IPS-NIHi7 (cell line): ENCODE data around the gene IL22RA2.

ENCODE experiments used
- DNase-seq: peaks from one replicate; pipeline ENCODE4 v3.0.0; 2012; ENCODE audit warnings: mixed read lengths; ENCODE audit errors: extremely low spot score

IL22RA2 gene

DNA sequence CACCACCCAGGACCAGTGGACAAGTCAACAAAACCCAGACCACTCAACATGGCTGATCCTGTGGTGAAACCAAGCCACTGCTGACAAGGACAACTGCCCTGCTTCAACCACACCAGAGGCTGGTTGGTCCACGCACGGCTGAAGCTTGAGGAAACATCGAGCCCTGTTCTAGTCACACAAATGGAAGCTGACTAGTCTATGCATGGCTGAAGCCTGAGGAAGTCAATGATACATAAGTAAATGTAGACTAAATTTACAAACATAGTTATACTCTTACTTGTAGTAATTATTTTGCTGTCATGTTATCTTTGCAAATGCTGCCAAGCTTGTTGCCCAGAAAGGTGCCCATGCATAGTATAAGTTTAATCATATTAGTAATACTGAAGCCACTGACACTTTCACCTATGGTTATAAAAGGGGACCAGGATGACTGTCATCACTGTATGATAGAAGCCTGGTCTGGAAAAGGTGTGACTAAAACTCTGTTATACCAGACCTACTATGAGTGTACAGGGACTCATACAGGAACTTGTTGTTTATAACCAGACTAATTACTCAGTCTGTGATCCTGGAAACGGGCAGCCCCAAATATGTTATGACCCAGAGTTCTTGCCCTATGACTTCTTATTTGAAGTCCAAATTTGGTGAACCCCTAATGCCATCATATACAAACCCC is 5.6 kb downstream of the IL22RA2 start:
- DNase-seq, result no peak

DNA sequence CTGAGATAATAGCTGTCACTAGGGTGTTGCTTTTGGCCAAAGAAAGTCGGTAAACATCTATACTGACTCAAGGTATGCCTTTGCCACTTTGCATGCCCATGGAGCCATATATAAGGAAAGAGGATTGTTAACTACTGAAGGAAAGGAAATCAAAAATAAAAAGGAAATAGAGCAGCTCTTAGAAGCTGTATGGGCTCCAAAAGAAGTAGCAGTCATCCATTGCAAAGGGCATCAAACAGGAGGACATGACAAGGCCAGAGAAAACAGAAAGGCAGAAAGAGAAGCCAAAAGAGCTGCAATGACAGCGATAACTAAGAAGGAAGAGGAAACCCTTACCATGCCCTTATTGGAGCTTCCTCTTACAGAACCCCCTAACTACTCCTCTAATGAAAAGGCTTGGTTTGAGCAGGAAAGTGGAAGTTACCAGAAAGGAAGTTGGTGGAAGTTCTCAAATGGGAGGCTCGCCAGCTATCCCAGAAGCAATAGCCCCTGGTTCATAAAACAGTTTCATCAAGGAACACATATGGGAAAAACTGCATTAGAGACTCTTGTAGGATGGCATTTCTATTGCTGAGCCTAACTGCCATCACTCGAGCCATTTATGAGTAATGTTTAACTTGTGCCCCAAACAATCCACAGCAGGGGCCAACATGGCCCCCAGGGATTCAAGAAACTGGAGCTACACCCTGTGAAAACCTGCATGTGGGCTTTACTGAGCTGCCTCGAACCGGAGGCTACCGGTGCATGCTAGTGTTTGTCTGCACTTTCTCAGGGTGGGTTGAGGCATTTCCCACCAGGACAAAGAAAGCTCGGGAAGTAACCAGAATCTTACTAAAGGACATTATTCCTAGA is 7.0 kb downstream of the IL22RA2 start:
- no peak for DNase-seq

DNA sequence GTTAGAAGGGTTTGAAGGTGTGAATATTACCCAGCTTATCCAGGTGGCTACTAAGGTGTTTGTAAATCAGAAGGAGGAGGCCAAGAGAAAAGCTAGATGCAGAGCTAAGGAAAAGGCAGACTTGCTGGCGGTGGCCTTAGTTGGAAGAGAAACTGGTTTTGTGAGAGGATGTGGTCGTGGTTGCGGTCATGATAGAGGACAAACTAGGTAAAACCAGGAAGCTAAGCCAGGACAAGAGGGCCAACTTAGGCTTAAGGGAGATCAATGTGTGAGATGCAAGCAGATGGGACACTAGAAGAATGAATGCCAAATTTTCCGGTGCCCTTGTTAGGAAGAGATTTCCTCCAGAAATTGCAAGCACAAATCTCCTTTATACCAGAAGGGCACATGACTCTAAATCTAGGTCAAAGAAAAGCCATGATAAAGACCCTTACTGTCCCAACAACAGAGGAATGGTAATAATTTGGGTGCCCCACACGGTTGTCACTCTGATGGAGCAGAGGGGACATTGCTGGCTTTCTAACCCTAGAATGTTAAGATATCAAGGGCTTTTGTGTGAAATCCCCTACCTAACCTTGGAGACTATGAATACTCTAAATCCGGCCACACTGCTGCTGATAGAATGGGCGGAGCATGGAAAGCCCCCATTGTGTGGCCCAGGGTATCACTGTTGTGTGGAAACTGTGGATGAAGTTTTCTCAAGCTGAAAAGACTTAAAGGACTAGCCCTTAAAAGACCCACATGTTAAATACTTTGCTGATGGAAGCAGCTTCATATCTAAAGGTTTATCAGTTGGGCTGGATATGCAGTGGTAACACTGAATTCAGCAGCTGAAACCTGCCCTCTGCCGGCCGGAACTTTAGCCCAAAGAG is 7.8 kb downstream of the IL22RA2 start:
- no peak for DNase-seq

DNA sequence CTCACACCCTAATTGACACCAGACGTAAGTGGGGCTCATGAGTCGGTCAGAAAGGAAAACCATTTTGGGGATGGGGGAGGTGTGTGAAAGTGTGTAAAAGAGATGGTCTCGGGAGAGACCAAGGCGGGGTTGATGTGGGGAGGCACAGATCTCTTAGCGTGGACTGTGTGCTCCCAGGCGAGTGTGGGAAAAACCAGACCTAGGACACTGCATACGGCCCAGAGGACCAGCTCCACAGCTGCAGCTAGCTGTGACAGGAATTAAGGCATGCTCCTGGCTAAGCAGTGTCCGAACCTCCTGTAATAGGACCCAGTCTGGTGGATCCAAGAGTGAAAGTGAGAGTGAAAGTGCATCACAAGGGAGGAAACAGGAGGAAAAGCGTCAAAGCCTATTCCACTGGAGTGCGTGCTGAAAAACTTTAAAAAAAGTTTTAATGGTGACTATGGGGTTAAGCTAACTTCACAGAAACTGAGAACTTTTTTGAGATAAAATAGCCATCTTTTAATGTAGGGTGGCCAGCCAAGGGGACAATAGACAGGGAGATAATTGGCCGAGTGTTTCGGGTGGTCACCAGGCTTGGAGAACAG is 9.6 kb downstream of the IL22RA2 start:
- DNase-seq, result no peak

DNA sequence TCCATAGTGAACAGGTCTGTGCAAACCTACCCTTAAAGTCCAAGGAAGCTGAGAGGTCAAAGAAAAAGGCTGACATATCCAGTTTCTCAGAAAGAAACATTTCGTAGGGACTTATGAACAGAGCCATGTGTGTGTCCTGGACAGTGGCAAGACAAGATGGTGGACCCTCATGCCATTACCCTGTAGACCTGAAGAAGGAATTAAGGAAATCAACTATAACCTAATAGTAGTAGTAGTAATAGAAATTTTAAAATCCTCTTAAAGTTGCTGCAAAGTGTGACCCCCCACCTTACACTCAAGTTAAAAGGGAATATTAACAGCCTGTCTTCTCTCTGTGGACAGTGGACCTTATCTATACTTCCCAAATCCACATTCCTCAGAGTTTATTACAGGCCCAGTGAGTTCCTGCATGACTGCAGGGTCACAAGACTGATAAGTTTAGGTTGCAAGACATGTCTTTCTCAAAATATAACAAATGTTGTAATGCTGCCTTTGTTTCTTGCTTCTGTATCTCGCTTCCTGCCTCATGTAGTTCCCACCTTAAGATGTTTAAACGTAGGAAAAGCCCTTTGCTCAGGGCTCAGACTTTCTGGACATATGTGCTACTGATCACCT is 10.6 kb downstream of the IL22RA2 start:
- no peak for DNase-seq

DNA sequence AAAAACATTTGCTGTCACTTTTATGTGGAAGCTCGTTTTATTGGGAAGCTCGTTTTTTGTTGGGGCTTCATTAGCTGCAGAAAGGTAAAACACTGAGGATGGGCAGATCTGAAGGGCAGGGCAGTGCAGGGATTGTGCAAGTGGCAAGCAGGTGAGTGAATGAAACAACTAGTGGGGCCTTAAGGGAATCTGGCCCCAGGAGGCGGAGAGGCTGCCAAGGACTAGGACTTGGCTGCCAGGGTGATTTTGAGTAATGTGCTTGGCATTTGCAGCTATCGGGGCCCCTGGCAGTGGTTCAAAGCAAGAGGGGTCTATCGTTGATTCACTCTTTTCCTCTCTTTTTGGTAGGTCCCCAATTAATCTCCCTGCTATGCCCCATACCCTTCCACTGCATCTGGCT is 11.5 kb downstream of the IL22RA2 start:
- no peak for DNase-seq

DNA sequence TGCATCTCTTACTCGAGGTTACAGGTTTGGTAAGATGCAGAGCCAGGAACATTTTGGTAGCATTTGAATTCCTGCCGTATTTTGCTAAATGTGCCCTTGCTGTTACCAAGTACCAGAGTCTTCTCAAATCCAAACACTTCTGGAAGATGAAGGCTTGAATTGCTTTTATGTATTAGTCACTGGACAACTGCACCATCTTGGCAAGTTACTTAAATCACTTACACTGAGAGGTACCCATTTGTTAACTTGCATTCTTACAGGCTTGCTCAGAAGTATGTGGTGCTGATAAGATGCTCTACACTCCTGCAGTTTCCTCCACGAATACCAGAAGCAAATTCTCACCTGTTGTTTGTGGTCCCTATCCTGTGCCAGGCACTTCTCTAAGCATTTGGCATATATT is 12.7 kb downstream of the IL22RA2 start:
- DNase-seq, result no peak

DNA sequence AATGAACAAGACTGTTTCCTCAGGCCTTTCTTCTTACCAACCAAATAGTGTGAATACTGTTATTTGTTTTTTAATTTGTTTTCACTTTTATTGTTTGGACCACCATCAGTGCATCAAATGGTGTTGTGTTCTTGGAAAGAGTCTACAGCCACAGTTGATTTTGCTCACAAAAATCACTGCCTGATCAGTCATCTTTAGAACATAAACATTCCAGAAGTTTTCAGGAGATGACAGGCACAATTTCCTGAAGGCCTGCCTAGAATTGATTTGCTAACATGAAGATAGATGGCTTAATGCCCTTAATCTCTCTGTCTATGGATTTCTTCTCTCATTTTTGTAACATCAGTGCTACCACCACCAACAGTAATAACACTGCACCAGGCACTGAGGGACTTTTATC is 13.5 kb downstream of the IL22RA2 start:
- DNase-seq, result no peak

DNA sequence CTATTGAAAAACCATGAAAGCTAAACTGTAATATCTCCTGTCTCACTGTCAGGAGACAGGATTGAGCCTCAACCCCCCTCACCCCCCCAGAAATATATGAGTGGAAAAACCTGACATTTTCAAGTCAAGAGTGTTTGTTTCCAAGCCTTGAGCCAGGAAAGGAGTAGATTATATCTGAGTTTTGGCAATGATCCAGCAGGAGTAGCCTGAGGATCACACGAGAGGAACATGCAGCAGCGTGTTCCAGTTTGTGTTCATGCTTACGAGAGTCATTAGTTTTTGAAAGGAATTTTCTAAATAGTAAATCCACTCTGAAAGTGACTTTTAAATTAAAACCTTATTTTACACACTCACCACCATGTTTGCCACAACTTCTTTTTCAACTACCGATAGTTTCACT is 15.8 kb downstream of the IL22RA2 start:
- no peak for DNase-seq

DNA sequence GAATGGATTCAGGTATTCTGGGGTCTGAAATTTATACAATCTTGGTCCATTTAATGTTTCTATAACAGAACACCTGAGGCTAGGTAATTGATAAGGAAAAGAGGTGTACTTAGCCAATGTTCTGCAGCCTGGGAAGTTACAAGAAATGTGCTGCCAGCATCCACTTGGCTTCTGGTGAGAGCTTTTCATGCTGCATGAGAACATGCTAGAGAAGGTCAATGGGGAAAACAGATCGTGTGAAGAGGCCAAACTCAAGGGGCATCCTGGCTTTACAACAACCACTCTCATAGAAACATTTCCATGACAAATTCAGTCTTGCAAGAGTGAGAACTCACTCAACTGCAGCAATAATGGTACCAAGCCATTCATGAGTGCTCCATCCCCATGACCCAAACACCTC is 16.8 kb downstream of the IL22RA2 start:
- DNase-seq, result no peak

DNA sequence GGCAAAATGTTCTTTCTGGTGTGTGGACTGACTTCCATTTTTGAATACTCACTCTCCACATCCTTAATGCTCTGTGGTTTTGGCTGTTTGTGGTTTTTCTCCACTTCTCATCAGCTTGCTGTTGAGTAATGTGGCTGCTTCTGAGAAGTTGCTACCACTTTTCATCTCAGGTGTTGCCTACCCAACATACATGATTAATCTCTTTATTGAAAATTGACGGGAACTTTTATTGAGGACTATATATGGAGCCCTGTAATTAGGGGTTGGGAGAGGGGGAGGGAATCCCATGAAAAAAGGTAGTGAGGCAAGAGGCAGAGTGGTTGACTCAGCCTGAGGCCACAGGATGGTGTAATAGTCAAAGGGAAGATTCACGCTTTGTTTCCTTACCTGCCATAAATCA is 17.6 kb downstream of the IL22RA2 start:
- DNase-seq, result no peak

DNA sequence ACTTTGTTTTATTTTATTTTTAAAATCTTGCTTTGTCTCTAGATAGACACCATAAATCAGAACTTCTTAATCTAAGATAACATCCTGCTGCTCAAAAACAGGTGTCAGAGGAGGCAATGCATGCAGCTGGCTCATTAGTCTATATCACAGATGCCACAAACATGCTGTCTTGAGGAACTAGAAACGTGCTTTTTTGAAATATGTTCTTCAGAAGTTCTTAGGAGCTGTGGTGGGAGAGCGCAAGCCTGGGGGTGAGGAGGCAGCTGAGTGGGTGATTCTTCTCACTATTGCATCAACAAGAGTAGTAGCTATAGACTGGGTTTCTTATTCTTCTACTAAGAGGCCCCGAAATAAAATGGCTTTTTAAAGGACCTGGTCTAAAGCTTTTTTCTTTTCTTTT is 23.4 kb downstream of the IL22RA2 start:
- no peak for DNase-seq

DNA sequence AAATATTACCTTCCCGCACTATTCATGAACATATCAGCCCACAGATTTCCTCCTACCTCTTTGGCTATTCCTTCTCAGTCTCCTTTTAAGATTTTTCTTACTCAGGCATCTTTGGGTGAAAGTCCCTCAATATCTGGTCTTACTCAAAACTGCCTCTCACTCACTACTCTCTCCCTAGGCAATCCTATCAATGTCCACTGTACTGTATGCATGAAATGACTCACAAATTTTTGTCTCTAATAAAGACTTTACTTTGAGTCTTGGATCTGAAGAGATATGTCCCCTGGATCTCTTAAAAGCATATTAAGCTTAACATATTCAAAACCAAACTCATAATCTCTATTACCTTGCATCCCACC is 24.4 kb downstream of the IL22RA2 start:
- DNase-seq, result no peak

DNA sequence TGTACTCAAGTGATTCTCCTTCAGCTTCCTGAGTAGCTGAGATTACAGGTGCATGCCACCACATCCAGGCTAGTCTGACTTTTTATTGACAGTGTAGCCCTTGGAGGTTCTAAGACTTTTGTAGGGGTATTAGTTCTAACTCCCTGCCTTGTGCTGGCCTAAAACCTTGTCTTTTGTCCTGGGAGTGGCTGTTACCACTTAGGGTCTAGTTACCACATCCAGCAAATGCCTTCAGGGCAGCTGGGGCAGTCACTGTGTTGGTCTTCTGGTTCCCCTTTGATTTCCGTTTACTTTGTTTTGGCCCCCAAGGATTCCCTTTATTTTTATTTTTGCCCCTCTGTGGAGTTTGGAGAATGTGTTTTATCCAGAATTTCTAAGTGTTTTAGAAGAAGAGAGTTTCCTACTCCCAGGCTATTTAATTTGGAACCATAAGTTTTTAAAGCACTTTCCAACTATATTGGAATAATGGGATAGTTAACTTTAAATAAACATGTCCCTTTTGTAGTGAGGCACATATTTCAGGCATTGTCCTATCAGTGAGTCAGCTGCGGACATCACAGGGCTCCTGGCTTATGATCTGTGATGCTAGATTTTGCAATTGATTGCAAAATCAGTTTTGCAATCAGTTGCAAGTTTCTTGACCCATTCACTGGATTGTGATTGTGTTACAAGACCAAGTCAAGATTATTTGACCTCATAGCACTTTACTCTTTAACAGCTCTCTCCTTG is 25.0 kb downstream of the IL22RA2 start:
- DNase-seq, result no peak

DNA sequence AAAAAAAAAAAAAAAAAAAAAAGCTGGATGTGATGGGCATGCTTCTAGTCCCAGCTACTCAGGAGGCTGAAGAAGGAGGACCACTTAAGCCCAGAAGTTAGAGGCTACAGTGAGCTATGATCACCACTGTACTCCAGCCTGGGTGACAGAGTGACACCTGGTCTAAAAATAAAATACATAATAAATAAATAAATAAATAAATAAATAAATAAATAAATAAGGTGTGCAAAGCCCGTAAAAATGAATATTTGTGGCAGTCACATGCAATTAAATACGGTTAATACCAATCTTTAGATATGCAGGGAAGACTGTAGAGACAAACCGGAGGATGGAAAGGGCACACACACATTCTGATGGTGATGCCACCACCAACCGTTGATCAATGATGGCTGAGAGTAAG is 26.2 kb downstream of the IL22RA2 start:
- DNase-seq, result no peak

DNA sequence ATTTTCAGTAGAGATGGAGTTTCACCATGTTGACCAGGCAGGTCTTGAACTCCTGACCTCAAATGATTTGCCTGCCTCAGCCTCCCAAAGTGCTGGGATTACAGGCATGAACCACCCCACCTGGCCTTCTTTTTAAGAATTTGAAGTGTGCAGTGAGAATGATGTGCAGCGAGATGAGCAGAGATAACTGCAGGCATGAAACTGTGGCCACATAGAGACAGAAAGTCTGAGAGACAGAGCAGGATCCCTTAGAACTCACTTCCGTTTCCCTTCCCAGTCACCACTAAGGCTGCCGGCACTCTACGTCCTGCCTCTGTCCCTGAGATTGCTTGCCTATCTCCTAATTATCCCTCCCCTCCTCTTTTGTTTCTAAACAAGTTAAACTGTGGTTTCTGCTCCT is 27.2 kb downstream of the IL22RA2 start:
- no peak for DNase-seq

DNA sequence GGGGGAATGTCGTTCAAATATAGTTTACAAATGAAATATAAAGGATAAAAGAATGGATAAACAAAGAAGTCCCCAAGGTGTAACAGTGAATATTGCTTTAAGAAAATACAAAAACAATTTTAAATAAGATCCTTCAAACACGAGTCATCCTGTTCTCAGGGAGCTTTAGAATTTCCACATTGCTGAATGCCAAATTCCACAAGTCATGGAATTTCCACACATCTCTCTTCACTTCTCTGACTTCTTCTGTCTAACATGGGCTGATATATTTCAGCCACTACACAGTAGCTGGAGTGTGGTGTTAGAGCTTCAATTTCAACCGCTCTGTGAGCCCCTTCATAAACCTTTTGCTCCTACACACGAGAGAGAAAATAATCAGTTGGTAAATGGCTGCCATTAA is 28.0 kb downstream of the IL22RA2 start:
- no peak for DNase-seq

DNA sequence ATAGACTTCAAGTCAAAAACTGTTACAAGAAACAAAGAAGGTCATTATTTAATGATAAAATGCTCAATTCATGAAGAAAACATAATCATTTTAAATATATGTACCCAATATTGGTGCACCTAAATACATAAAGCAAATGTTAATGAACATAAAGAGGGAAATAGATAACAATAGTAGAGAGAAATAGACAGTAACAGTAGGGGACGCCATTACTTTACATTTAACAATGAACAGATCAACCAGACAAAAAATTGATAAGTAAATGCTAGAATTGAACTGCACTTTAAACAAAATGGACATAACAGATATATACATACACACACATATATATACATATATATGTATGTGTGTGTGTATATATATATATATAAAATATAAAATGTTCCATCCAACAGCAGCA is 37.4 kb downstream of the IL22RA2 start:
- no peak for DNase-seq

DNA sequence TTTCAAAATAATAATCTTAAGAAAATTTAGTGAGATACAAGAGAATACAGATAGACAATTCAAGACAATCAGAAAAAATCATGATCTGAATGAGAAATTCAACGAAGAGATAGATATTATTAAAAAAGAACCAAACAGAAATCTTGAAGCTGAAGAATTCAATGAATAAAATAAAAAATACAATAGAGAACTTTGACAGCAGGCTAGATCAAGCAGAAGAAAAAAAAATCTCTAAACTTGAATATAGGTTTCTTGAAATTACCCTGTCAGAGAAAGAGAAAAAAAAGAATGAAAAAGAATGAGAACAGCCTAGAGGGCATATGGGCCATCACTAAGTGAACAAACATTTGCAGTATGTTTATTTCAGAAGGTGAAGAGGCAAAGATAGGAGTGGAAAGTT is 39.0 kb downstream of the IL22RA2 start:
- DNase-seq, result no peak

DNA sequence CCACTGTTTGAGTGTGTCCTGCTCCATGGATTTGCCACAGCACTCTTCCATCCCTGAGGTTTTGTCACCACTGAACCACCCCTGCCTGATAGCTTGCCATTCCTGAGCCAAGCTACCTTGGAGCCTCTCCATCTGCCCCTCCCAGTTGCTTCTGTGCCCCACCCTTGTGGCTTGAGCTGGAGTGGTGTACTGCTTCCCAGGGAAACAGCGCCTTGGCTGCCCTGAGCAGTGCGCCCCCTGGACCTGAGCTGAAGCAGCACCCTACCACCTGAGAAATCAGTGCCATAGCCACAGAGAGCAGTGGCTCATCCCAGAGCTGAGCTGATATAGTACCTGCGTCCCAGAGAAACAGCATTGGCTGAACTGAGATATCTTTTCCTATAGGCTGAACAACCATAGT is 40.3 kb downstream of the IL22RA2 start:
- peak; percentile 45 for DNase-seq

DNA sequence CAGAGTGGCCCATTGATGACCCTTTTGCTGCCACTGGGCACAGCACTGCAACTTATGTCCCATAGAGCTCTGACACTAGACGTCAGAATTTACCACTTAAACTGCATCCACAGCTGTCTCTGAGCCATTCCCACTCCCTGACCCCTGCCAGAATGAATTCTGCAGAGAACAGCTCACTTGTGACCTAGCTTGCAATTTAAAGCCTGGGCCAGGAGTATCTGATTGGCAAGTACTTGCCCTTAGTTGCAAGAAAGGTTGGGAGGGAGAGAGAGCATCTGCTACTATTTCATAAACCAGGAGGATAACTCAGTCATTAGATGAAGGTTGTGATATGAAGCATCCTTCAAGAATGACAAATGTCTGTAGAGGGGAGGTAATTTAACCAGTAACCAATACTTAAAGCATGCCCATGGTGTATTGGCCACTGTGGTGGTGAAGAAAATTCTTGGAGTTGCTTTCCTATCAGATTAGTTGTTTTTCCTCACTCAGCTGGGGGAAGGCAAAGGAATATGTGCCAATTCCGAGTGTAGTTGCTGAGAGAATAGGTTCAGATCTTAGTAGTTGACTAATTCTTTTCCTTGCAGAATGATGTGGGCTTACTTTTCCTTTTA is 46.5 kb downstream of the IL22RA2 start:
- no peak for DNase-seq
